ENCODE data around the gene GSG1L.
"Not testable (repeated sequence)": the region's sequence is repeated elsewhere in the genome, so short reads cannot be mapped to it uniquely, and the experiment has no call there.

Gene GSG1L

GRCh38 chr16:27751676-27752075 is 311.8 kb downstream of the GSG1L start:
- DNase-seq: no peak

DNA sequence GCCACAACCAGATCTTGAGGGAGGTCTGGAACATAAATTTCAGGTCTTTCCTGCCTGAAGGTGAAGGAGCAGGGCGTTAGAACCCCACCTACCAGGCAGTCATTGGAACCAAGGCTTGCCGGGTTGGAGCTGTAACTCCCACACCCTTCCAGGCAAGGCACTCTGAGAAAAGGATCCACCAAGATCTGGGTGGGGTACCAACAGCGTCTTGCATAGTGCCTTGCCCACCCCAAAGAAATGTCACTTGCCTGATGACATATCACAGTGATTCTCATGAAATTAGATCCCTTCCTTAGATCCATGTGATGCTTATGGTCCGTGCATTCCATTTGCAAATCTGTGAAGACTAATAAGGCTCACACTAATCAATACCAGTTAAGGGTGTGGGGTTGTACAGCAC is 312.3 kb downstream of the GSG1L start:
- no peak for DNase-seq

DNA sequence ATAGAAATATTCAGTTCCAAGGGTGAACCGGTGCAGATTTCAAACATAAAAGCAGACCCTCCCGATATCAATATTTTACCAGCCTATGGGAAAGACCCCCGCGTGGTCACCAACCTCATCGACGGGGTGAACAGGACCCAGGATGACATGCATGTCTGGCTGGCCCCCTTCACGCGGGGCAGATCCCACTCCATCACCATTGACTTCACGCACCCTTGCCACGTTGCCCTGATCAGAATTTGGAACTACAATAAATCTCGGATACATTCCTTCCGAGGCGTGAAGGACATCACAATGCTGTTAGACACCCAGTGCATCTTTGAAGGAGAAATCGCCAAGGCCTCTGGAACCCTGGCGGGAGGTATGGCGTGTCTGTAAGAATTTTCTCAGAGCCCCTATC is 313.6 kb downstream of the GSG1L start:
- no peak for DNase-seq

DNA sequence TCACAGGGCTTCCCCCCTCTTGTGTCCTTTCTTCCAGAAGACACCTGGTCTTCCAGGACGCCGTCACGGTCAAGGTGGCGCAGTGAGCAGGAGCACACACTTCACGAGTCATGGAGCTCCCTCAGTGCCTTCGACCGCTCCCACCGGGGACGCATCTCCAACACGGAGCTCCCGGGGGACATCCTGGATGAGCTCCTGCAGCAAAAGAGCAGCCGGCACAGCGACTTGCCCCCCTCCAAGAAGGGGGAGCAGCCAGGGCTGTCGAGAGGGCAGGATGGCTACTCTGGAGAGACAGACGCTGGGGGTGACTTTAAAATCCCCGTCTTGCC is 314.0 kb downstream of the GSG1L start:
- no peak for DNase-seq

DNA sequence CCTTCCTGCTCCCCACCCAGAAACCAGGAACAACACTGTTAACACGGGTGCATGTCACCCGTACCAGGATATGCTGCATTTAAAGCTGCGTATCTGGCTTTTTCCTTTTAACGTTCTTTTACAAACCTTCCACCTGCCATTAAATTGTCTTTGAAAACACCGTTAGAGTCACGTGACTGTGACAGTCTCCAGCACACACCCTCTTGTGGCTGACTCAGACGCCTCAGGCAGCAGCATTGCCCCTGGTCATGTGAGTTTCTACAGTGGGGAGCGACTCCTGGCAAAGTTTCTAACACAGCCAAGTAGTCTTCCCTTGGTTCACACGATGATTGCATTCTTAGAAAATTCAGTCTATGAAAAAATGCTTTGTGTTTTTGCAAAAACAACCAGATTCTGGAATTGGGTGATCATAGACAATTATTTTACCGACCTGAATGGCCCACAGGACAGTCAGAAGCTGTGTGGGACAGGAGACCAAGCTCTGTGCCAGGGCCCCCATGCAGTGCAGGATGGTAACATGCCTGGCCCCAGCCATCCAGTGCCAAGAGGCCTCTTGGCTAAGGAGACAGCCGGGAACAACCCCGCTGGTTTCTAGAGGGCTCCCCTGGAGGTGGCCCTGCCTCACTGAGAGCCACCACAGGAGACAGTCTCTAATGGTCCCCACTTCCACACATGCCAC is 314.5 kb downstream of the GSG1L start:
- peak; percentile 68 to 85 (median 80) for DNase-seq

DNA sequence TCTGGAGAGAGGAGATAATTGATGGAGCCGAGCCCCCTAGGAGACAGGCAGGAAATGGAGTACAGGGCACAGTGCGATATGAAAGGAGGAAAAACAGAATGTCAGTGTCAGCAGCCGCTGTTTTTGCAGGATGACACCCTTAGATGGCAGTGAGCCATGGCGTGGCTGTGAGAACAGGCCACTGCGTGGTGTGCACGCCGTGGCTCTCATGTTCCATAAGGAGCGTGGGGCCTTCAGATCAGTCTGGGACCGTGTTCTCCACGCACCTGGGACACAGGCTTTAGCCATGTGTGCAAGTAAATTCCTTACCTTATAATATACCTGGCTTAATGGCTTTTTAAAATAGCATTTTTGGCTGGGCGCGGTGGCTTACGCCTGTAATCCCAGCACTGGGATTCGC is 315.6 kb downstream of the GSG1L start:
- no peak for DNase-seq

DNA sequence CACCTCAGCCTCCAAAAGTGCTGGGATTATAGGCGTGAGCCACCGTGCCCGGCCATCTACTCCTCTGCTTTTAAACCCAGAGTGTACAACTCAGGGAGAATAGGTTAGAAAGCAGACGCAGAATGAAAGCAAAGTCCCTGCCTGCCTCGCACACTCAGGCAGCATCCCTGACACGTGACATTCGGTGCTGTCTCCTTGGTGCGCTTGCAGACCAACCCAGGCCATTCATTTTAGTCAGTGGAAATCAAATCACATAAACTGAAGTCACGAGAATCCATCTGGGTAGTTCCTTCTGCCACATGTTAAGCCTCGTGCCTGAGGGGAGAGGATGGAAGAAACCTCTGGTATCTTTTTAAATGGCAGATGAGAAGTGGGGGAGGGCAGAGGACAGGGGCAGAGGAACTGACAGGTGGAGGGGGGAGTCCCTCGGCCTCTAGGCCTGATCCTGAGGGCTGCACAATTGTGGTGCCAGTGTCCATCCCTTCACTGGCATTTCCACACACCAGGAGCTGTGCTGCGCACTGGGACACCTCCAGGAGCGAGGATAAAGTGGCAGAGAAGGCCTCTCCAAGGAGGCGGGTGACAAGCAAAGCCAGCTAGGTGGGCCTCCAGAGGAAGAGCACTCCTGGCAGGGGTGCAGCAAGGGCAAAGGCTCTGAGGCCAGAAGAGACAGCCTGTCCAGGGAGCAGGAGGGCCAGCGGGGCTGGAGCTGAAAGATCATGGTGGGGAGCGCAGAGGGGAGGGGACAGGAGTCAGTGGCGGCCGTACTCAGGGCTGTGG is 317.2 kb downstream of the GSG1L start:
- no peak for DNase-seq

DNA sequence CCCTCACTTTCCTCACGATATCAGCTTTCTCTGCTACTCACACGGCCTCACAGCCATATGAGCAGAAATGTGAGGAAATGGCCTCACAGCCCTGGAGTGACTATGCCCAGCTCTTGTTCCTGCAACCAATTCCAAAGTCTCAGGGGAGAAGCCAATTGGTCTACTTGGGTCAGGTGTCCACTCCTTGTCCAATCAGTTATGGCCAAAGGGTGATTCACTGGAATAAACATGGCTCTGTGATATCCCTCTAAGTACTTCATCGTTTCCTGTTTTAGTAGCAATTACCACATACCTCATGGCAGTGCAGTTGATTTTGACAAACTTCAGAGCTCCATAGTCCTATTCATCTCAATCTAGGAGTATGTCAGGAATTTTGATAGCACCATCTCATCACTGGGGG is 318.2 kb downstream of the GSG1L start:
- DNase-seq: peak in 3 of 4 experiments; percentile 15 to 46 (median 17)

DNA sequence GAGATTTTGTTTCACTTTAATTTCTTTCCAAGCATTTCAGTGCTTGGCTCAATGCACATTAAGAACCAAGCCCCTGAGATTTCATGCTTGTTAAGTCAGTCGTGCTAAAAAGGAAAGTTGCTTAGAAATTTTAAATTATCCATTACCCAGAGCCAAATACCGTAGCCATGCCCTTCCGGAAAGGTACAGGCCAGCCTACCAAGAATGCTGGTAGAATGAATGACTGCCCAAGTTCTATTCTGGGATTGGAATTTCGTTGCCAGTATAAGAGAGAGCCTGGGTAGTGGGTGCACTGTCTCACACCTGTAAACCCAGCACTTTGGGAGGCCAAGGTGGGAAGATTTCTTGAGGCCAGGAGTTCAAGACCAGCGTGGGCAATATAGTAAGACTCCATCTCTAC is 319.6 kb downstream of the GSG1L start:
- no peak for DNase-seq

GRCh38 chr16:27743001-27743400 is 320.5 kb downstream of the GSG1L start:
- DNase-seq: not testable (repeated sequence)

DNA sequence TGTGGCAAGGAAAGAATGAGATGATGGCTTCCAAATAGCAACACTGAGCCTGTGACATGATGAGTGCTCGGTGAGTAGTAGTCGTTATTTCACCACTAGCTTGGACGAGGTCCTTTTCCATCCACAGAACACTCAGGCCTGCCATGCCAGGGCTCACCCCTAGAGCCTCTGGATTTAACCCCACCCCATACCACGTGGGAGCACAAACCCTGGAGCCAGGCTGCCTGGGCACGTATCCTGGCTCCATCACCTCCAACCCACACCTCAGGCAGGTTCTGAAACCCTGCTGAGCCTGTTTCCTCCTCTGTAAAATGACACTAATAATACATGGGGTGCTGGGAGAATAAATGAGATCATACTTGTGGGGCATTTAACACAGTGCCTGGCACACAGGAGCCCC is 321.2 kb downstream of the GSG1L start:
- DNase-seq: no peak

DNA sequence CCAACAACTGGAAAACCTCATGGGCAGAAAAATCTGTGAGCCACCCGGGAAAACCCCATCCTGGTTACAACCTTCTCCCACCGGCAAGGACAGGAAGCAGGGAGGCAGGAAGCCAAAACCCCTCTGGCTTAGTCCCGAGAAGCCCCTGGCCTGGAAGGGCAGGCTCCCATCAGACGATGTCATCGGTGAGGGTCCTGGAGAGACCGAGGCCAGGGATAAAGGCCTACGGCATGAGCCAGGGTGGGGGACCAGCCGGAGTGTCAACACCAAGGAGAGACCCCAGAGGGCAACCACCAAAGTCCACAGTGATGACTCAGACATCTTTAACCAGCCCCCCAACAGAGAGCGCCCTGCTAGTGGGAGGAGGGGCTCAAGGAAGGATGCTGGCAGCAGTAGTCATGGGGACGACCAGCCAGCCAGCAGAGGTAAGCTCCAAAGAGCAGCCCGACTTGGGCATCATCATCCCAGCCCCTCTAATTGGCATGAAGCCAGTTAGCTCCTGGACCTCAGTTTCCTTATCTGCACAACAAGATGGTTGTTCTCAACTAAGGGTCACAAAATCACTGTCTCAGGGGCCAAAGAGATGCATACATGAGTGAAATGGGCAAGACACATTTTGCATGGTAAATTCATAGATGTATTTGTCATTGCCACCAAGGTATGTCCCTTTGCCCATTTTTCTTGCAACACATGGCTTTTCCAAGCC is 322.9 kb downstream of the GSG1L start:
- no peak for DNase-seq

GRCh38 chr16:27739606-27740357 is 323.7 kb downstream of the GSG1L start:
- DNase-seq: no peak

GRCh38 chr16:27738596-27738995 is 324.9 kb downstream of the GSG1L start:
- DNase-seq: no peak
